Measurements from ENCODE around the gene DEFB126.
"Not testable (repeated sequence)": the region's sequence is repeated elsewhere in the genome, so short reads cannot be mapped to it uniquely, and the experiment has no call there.

The DEFB126 gene

DNA sequence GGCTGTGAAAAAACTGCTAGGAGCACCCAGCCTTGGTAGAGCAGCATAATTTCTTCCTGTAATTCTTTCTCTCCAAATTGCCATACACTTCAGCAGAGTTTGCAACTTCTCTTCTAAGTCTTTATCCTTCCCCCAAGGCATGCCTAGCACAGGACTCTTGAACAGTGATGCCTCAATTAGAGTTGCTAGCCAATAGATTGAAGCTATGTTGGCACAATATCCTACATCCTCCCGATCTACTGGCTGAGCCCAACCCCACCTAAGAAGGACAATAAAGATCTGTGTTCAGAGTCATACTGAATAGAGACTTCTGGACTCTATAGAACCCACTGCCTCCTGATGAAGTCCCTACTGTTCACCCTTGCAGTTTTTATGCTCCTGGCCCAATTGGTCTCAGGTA lies at the start of gene DEFB126:
TSS of gene DEFB126 (plus strand) at position 301 of the 400 bp plus-strand sequence. CDS start at position 340, 39 bp downstream.
- Histone ChIP-seq H3K4me3 (replicated peaks; ENCODE audit: low read depth, low read length) (no peak within 1 kb of the TSS), H3K27me3 (replicated peaks; ENCODE audit: control insufficient read depth, insufficient read depth, low read length) (no peaks in the 10 kb centered on the region; the same call in 1 of the 2 replicates), H3K36me3 (ENCODE audit: control insufficient read depth, insufficient read depth, low read length) (no peaks in the 10 kb centered on the region)
- TF ChIP-seq, protein P1, sequence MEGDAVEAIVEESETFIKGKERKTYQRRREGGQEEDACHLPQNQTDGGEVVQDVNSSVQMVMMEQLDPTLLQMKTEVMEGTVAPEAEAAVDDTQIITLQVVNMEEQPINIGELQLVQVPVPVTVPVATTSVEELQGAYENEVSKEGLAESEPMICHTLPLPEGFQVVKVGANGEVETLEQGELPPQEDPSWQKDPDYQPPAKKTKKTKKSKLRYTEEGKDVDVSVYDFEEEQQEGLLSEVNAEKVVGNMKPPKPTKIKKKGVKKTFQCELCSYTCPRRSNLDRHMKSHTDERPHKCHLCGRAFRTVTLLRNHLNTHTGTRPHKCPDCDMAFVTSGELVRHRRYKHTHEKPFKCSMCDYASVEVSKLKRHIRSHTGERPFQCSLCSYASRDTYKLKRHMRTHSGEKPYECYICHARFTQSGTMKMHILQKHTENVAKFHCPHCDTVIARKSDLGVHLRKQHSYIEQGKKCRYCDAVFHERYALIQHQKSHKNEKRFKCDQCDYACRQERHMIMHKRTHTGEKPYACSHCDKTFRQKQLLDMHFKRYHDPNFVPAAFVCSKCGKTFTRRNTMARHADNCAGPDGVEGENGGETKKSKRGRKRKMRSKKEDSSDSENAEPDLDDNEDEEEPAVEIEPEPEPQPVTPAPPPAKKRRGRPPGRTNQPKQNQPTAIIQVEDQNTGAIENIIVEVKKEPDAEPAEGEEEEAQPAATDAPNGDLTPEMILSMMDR (IDR thresholded peaks at IDR 0.05; ENCODE audit: insufficient read depth, low read length, poor library complexity, severe bottlenecking) = no peak
- no peak for DNase-seq (ENCODE audit: extremely low read depth, insufficient read length)

- TF ChIP-seq, protein P1 (IDR thresholded peaks at IDR 0.05; ENCODE audit: insufficient read depth, low read length, poor library complexity, severe bottlenecking) = no peak
These were observed 48.7 kb upstream of the DEFB126 start for GRCh38 chr20:93641-94040.

DNA sequence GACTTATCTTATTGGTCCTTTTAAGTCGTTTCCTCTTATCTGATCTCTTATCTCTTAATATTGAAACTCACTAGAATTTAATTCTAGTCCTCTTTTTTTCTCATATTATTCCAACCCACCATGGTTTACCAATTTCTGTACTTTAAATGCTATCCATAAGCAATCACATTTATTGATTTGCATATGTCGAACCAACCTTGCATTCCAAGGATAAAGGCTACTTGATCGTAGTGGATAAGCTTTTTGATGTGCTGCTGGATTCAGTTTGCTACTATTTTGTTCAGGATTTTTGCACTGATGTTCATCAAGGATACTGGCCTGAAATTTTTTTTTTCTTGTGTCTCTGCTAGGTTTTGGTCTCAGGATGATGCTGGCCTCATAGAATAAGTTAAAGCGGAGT lies 47.2 kb upstream of the DEFB126 start:
- DNase-seq (ENCODE audit: extremely low read depth, insufficient read length) = no peak
- H3K27me3 ChIP-seq (replicated peaks; ENCODE audit: control insufficient read depth, insufficient read depth, low read length) = no peaks in the 10 kb centered on the region
- H3K36me3 ChIP-seq (ENCODE audit: control insufficient read depth, insufficient read depth, low read length) = no peaks in the 10 kb centered on the region
- no peak overlapping the region for H3K4me3 ChIP-seq (replicated peaks; ENCODE audit: low read depth, low read length)
- TF ChIP-seq, protein P1 (IDR thresholded peaks at IDR 0.05; ENCODE audit: insufficient read depth, low read length, poor library complexity, severe bottlenecking) = no peak

More at GRCh38 chr20:93641-94040, 48.7 kb upstream of the DEFB126 start:
- no peaks in the 10 kb centered on the region for H3K27me3 ChIP-seq (replicated peaks; ENCODE audit: control insufficient read depth, insufficient read depth, low read length)
- no peak overlapping the region for H3K4me3 ChIP-seq (replicated peaks; ENCODE audit: low read depth, low read length)
- H3K36me3 ChIP-seq (ENCODE audit: control insufficient read depth, insufficient read depth, low read length) = no peaks in the 10 kb centered on the region
- no peak for DNase-seq (ENCODE audit: extremely low read depth, insufficient read length)

GRCh38 chr20:97691-98090 lies 44.7 kb upstream of the DEFB126 start:
- not testable (repeated sequence) for H3K4me3 ChIP-seq (replicated peaks; ENCODE audit: low read depth, low read length); H3K27me3 ChIP-seq (replicated peaks; ENCODE audit: control insufficient read depth, insufficient read depth, low read length); DNase-seq (ENCODE audit: extremely low read depth, insufficient read length); H3K36me3 ChIP-seq (ENCODE audit: control insufficient read depth, insufficient read depth, low read length)

DNA sequence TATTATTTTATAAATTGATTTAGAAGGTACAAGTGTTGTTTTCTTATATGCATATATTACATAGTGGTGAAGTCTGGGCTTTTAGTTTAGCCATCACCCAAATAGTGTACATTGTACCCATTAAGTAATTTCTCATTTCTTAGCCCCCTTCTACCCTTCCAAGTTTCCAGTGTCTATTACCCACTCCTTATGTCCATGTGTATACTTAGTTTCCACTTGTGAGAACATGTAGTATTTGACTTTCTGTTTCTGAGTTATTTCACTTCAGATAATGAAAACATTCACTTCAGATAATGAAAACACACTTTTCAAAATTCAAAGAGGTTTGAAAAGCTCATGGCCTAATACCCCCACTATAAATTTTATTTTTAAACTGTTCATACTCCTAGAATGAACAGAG lies 40.4 kb upstream of the DEFB126 start:
- Histone ChIP-seq H3K36me3 (ENCODE audit: control insufficient read depth, insufficient read depth, low read length) (no peaks in the 10 kb centered on the region), H3K4me3 (replicated peaks; ENCODE audit: low read depth, low read length) (no peak overlapping the region), H3K27me3 (replicated peaks; ENCODE audit: control insufficient read depth, insufficient read depth, low read length) (no peaks in the 10 kb centered on the region)
- TF ChIP-seq, protein P1 (IDR thresholded peaks at IDR 0.05; ENCODE audit: insufficient read depth, low read length, poor library complexity, severe bottlenecking) = no peak
- DNase-seq (ENCODE audit: extremely low read depth, insufficient read length) = no peak

GRCh38 chr20:103456-103855 lies 38.9 kb upstream of the DEFB126 start:
- H3K4me3 ChIP-seq (replicated peaks; ENCODE audit: low read depth, low read length) = no peak overlapping the region
- TF ChIP-seq, protein P1 (IDR thresholded peaks at IDR 0.05; ENCODE audit: insufficient read depth, low read length, poor library complexity, severe bottlenecking) = no peak
- H3K36me3 ChIP-seq (ENCODE audit: control insufficient read depth, insufficient read depth, low read length) = no peaks in the 10 kb centered on the region
- no peak for DNase-seq (ENCODE audit: extremely low read depth, insufficient read length)
- no peaks in the 10 kb centered on the region for H3K27me3 ChIP-seq (replicated peaks; ENCODE audit: control insufficient read depth, insufficient read depth, low read length)

Data from GM06990 (cell line).